Adipose tissue (tissue), 3 donors: ENCODE results near the gene LRCOL1. TPM values are rescaled to one million over a fixed set of nuclear protein-coding genes. Genes with fewer than 3 reads are reported as not detected.

Source experiments
- H3K27ac ChIP-seq: one replicate; pipeline ENCODE4 v1.5.1; 2013; ENCODE audit warnings: low read depth, low read length
- WGBS, 3 donors: extraction: QIAGEN DNeasy Blood & Tissue Kit; methylation state at CpG; one replicate each; pipeline ENCODE4 v1.1.7; 2013; 5-methylcytosine and 5-hydroxymethylcytosine counted together
- polyA plus RNA-seq, 3 donors: library from polyadenylated mRNA; stranded (reverse); fragments of 200-250 nt; gene quantifications; one replicate each; pipeline ENCODE4 v1.2.3, GENCODE V29; 2013
- donor health status: healthy with polysubstance abuse.
- donor health status: Bipolar disorder and iron deficiency.
- donor health status: healthy.

Gene LRCOL1
- polyA plus RNA-seq, 3 donors: 0.14 to 0.18 TPM; not detected in 1

GRCh38 chr12:132621657-132622435 is 11.5 kb upstream of the LRCOL1 start:
- no peak overlapping the region for H3K27ac ChIP-seq
- 74 to 83% (median 82%) methylated on average over 21 of the region's 21 CpGs for WGBS, 3 donors

- no peak overlapping the region for H3K27ac ChIP-seq
- WGBS, 3 donors: 70 to 79% (median 76%) methylated on average over 25 to 28 of the region's 28 CpGs
These were observed 10.7 kb upstream of the LRCOL1 start for GRCh38 chr12:132620899-132621656.

- 56 to 62% (median 62%) methylated on average over 23 to 29 of the region's 29 CpGs for WGBS, 3 donors
- no peak overlapping the region for H3K27ac ChIP-seq
These were observed 9.9 kb upstream of the LRCOL1 start for GRCh38 chr12:132620113-132620898.

GRCh38 chr12:132619386-132620112 is 9.2 kb upstream of the LRCOL1 start:
- WGBS, 3 donors: 11 to 17% (median 15%) methylated on average over 45 to 53 of the region's 53 CpGs
- H3K27ac ChIP-seq: no peak overlapping the region

GRCh38 chr12:132619071-132619385 is 8.6 kb upstream of the LRCOL1 start:
- H3K27ac ChIP-seq: no peak overlapping the region
- WGBS, 3 donors: 4 to 13% (median 5%) methylated on average over 6 to 28 of the region's 28 CpGs

GRCh38 chr12:132618683-132619043 is 8.3 kb upstream of the LRCOL1 start, which contains the start of gene P2RX2:
Gene P2RX2, plus strand, starts transcription at chr12:132618776. Its CDS starts 41 bp downstream, at chr12:132618817.
- WGBS, 3 donors: 2 to 5% (median 3%) methylated on average over 24 to 49 of the region's 49 CpGs

GRCh38 chr12:132617822-132618682 is 7.7 kb upstream of the LRCOL1 start:
- H3K27ac ChIP-seq: no peak overlapping the region
- WGBS, 3 donors: 8 to 11% (median 11%) methylated on average over 31 to 51 of the region's 51 CpGs

More at GRCh38 chr12:132618683-132619043, 8.3 kb upstream of the LRCOL1 start, which contains the start of gene P2RX2:
- H3K27ac ChIP-seq: no peak within 1 kb of the TSS

GRCh38 chr12:132617135-132617701 is 6.8 kb upstream of the LRCOL1 start:
- 84 to 88% (median 87%) methylated on average over 4 of the region's 4 CpGs for WGBS, 3 donors
- H3K27ac ChIP-seq: no peak overlapping the region

- H3K27ac ChIP-seq: no peak overlapping the region
- WGBS, 3 donors: 72 to 77% (median 75%) methylated on average over 16 of the region's 16 CpGs
These were observed 5.2 kb upstream of the LRCOL1 start for GRCh38 chr12:132615579-132616038.

GRCh38 chr12:132614861-132615578 is 4.6 kb upstream of the LRCOL1 start:
- H3K27ac ChIP-seq: no peak overlapping the region
- WGBS, 3 donors: 20 to 24% (median 22%) methylated on average over 18 of the region's 18 CpGs

- 80 to 90% (median 87%) methylated on average over 5 of the region's 5 CpGs for WGBS, 3 donors
- no peak overlapping the region for H3K27ac ChIP-seq
These were observed 3.6 kb upstream of the LRCOL1 start for GRCh38 chr12:132614029-132614428.

- WGBS, 3 donors: 89 to 94% (median 93%) methylated on average over 9 to 10 of the region's 10 CpGs
These were observed 1.2 kb upstream of the LRCOL1 start for GRCh38 chr12:132611620-132612019.

GRCh38 chr12:132610866-132611602 is 652 bp upstream of the LRCOL1 start:
- 78 to 81% (median 78%) methylated on average over 32 to 33 of the region's 33 CpGs for WGBS, 3 donors
- H3K27ac ChIP-seq: no peak overlapping the region

More at GRCh38 chr12:132611620-132612019, 1.2 kb upstream of the LRCOL1 start:
- no peak overlapping the region for H3K27ac ChIP-seq

- WGBS, 3 donors: 34 to 53% (median 49%) methylated on average over 25 of the region's 25 CpGs
- H3K27ac ChIP-seq: no peak overlapping the region
These were observed 1.9 kb downstream of the LRCOL1 start for GRCh38 chr12:132608231-132609171.

- H3K27ac ChIP-seq: no peak overlapping the region
- WGBS, 3 donors: 76 to 87% (median 87%) methylated on average over 19 of the region's 19 CpGs
These were observed 3.5 kb downstream of the LRCOL1 start for GRCh38 chr12:132606927-132607326.
